ENCODE results near the gene IRF4.

Gene IRF4

GRCh38 chr6:399785-400534, 8.4 kb downstream of the IRF4 start:
- DNase-seq = no peak

DNA sequence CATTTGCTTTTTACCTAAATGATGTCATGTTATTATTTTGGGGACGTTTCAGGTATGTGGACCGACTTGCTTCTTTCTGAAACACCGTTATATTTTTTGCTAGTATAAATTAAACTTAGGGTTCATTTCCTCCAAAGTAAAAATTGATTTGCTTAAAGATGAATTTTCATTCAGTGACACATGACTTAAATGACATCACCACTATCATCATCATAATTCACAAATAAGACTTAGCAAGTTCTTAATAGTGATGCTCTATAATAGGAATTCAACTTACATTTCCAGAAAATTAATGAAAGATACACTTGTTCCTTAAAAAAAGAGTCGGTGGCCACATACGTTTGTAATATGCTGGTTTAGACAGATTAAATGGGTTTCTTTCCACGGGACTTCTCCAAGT, 9.3 kb downstream of the IRF4 start:
- no peak for DNase-seq

DNA sequence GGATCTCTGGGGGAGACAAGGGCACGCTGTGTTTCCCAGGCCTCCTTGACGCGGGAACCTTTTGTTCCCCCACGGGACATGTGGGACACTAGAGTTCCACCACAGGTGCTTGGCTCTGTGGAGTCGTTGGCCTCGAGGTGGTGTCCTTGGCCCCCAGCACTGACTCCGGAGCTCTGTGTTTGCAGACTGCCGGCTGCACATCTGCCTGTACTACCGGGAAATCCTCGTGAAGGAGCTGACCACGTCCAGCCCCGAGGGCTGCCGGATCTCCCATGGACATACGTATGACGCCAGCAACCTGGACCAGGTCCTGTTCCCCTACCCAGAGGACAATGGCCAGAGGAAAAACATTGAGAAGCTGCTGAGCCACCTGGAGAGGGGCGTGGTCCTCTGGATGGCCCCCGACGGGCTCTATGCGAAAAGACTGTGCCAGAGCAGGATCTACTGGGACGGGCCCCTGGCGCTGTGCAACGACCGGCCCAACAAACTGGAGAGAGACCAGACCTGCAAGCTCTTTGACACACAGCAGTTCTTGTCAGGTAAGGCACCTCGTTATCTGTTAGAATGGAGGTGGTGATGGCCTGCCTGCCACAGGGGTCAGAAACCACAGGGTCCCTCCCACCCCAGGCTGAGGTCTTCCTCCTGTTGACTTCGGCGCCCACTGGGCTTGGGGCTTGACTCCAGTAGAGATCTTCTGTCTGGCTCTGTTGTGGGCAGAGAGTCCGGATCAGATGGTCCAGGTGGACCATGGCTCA, 9.9 kb downstream of the IRF4 start:
- DNase-seq = no peak

DNA sequence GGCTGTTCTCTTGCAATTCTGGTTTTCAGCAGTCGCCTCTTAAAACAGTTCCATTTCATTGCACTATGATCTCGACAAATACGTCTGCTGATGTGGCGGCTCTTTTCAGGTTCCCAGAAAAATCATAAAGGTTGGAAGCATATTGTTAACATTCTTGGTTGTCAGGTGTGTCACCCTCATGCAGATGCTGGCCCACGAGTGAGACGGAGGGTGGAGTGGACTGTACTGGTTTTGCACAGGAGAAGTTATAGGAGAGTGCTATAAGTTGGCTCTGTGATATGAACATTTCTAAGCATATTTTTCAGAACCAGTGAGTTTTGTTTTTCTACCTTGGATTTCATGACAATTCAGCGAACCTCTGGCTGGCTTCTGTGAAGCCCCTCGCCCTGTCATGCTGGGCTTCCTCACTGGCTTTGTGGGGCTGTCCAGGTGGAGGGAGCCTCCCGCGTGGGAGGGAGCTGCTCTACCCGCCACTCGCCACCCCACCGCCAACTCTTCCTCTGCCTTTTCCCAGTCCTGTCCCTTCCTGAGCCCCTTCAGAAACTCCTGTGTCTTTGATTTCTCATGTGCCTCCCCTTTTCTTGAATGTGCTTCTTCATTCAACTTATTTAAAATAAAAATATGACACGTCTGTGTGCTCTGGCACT, 10.6 kb downstream of the IRF4 start:
- no peak for DNase-seq

DNA sequence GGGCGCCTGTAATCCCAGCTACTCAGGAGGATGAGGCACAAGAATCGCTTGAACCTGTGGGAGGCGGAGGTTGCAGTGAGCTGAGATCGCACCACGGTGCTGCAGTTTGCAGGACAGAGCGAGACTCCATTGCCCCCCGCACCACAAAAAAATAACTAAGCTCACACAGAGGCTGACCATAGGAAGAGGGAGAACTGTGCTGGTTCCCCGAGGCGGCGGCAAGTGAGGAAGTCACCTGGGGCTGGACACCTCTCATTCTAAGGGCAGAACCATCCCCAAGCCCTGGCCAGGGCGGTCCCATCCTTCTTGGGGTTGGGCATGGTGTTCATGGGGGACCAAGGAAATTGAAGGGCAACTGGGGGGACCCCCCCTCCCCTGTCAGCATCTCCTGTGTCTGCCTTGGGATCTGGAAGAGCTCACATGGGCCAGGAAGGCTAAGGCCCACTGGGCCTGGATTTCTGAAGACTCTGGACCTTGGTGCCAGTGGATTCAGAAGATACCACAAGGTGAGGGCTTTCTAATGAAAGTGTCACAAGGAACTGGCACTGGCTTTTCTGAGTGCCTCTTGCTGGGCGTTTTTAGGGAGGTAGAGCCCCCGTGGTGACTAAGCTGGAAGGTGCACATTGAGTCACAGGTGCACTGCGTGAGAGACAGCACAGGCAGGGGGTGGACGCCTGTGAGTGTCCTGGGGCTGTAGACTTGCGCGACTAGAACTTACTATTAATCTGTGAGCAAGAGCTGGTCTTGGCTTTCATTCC, 11.5 kb downstream of the IRF4 start:
- no peak for DNase-seq

- DNase-seq = no peak
Observed at GRCh38 chr6:403659-404655, 12.4 kb downstream of the IRF4 start.

GRCh38 chr6:404685-405423, 13.3 kb downstream of the IRF4 start:
- DNase-seq = no peak

GRCh38 chr6:408148-408547, 16.6 kb downstream of the IRF4 start:
- DNase-seq = no peak

DNA sequence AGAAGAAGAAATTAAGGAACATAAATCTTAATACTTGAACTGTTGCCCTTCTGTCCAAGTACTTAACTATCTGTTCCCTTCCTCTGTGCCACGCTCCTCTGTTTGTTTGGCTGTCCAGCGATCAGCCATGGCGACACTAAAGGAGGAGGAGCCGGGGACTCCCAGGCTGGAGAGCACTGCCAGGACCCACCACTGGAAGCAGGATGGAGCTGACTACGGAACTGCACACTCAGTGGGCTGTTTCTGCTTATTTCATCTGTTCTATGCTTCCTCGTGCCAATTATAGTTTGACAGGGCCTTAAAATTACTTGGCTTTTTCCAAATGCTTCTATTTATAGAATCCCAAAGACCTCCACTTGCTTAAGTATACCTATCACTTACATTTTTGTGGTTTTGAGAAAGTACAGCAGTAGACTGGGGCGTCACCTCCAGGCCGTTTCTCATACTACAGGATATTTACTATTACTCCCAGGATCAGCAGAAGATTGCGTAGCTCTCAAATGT, 17.1 kb downstream of the IRF4 start:
- DNase-seq = peak; percentile 46 to 71

GRCh38 chr6:409370-409972, 17.9 kb downstream of the IRF4 start:
- DNase-seq = no peak

- DNase-seq = no peak
Observed at GRCh38 chr6:410555-411395, 19.2 kb downstream of the IRF4 start.

GRCh38 chr6:411402-412145, 20.0 kb downstream of the IRF4 start:
- DNase-seq = peak in 1 of 2 experiments; percentile 14

GRCh38 chr6:412146-412886, 20.8 kb downstream of the IRF4 start:
- no peak for DNase-seq

- no peak for DNase-seq
Observed at GRCh38 chr6:414447-414846, 22.9 kb downstream of the IRF4 start.

GRCh38 chr6:415087-415486, 23.5 kb downstream of the IRF4 start:
- DNase-seq = no peak

DNA sequence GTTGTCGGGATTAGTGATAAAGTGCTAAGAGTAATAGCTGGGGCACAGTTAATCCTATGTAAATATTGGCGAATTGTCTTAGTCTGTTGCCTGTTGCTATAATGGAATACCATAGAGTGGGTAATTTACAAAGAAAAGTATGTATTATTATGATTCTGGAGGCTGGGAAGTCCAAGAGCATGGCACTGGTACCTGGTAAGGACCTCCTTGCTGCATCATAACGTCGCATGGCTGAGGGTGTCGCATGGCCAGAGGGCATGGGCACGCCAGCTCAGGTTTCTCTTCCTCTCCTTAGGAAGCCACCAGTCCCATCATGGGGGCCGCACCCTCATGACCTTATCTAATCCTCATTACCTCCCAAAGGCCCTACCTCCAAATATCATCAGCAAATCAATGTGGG, 29.7 kb downstream of the IRF4 start:
- DNase-seq = no peak

- DNase-seq = peak in 1 of 2 experiments; percentile 16
Observed at GRCh38 chr6:422433-423054, 31.0 kb downstream of the IRF4 start.
